HepG2 (cell line): ENCODE data around the gene DPM2. TPM values are rescaled to one million over a fixed set of nuclear protein-coding genes. Genes with fewer than 3 reads are reported as not detected.

Experiments
- ATAD3A ChIP-seq: sonication (generic); formaldehyde crosslinking; IDR thresholded peaks from 2 replicates; pipeline ENCODE4 v1.4.0; 2020; ENCODE audit warnings: missing genetic modification reagents
- FOXA1 ChIP-seq, 2 experiments: fragments of 450-650 bp in 1 of 2; sonication (generic) in 1 of 2; formaldehyde crosslinking in 1 of 2; IDR thresholded peaks; 2 replicates each; pipeline versions ENCODE4 v1.4.0 to v1.6.1; 2016 to 2020; ENCODE audit warnings: missing genetic modification reagents in 1 of 2
- GZF1 ChIP-seq: sonication (generic); formaldehyde crosslinking; IDR thresholded peaks from 2 replicates; pipeline ENCODE4 v1.5.1; 2020; ENCODE audit warnings: mild to moderate bottlenecking, missing genetic modification reagents
- HNF1B ChIP-seq: sonication (generic); formaldehyde crosslinking; IDR thresholded peaks from 2 replicates; pipeline ENCODE4 v1.5.1; 2020; ENCODE audit warnings: mild to moderate bottlenecking, moderate library complexity, missing genetic modification reagents
- IKZF5 ChIP-seq: IDR thresholded peaks from 2 replicates; pipeline ENCODE4 v1.6.1; 2018; ENCODE audit warnings: missing genetic modification reagents, mild to moderate bottlenecking, missing compliant biosample characterization
- MAF1 ChIP-seq: sonication (generic); formaldehyde crosslinking; IDR thresholded peaks from 2 replicates; pipeline ENCODE4 v1.5.0; 2020; ENCODE audit warnings: missing genetic modification reagents, borderline replicate concordance
- NR1H2 ChIP-seq: sonication (generic); formaldehyde crosslinking; IDR thresholded peaks from 2 replicates; pipeline ENCODE4 v1.8.1; 2022; ENCODE audit warnings: low read depth, missing genetic modification reagents, borderline replicate concordance
- RAD21 ChIP-seq: fragments of 450-650 bp; formaldehyde crosslinking; IDR thresholded peaks from 2 replicates; pipeline ENCODE4 v1.5.0; 2020; ENCODE audit warnings: mild to moderate bottlenecking
- RBM39 ChIP-seq: fragments of 200-400 bp; formaldehyde crosslinking; IDR thresholded peaks from one replicate; pipeline ENCODE4 v1.6.1; 2018; ENCODE audit warnings: antibody characterized with exemption, mild to moderate bottlenecking, low read depth, low read length; ENCODE audit not compliant: poor library complexity, severe bottlenecking
- REST ChIP-seq, 2 experiments: IDR thresholded peaks; 2 replicates each; pipeline ENCODE4 v1.6.1; 2011 to 2012; ENCODE audit warnings: low read length in 2 of 2, borderline replicate concordance in 1 of 2, low read depth in 1 of 2, mild to moderate bottlenecking in 1 of 2, moderate library complexity in 1 of 2
- ZBTB42 ChIP-seq: sonication (generic); formaldehyde crosslinking; IDR thresholded peaks from 2 replicates; pipeline ENCODE4 v1.5.0; 2020; ENCODE audit warnings: mild to moderate bottlenecking, missing genetic modification reagents
- ZNF275 ChIP-seq: sonication (generic); formaldehyde crosslinking; IDR thresholded peaks from 2 replicates; pipeline ENCODE4 v1.8.0; 2022; ENCODE audit warnings: missing genetic modification reagents, mild to moderate bottlenecking, inconsistent platforms, borderline replicate concordance
- ZNF383 ChIP-seq: sonication (generic); formaldehyde crosslinking; IDR thresholded peaks from 2 replicates; pipeline ENCODE4 v1.4.0; 2020; ENCODE audit warnings: missing genetic modification reagents, mild to moderate bottlenecking, borderline replicate concordance
- ZNF441 ChIP-seq: sonication (generic); formaldehyde crosslinking; IDR thresholded peaks from 2 replicates; pipeline ENCODE4 v1.7.0; 2021; ENCODE audit warnings: missing genetic modification reagents, borderline replicate concordance
- ZNF557 ChIP-seq: sonication (generic); formaldehyde crosslinking; IDR thresholded peaks from 2 replicates; pipeline ENCODE4 v1.4.0; 2020; ENCODE audit warnings: missing genetic modification reagents
- ZNF740 ChIP-seq: sonication (generic); formaldehyde crosslinking; IDR thresholded peaks from 2 replicates; pipeline ENCODE4 v1.4.0; 2020; ENCODE audit warnings: missing genetic modification reagents
- ZSCAN31 ChIP-seq: sonication (generic); formaldehyde crosslinking; IDR thresholded peaks from 2 replicates; pipeline ENCODE4 v1.5.0; 2020; ENCODE audit warnings: low read depth, mild to moderate bottlenecking, missing genetic modification reagents
- polyA plus RNA-seq, 8 experiments: library from polyadenylated mRNA; depleted of rRNA in 3 of 8; stranded (reverse) in 7 of 8; unstranded in 1 of 8; fragments of >200 nt; fragmentation: Illumina TruSeq in 4 of 8; extraction: Trizol in 4 of 8; gene quantifications; 2 replicates each; pipeline versions ENCODE4 v1.2.1 to v1.2.3, GENCODE V29; 2011 to 2016; ENCODE audit warnings: low read depth in 4 of 8, missing spikeins in 1 of 8, mixed read lengths in 1 of 8; ENCODE audit not compliant: insufficient read depth in 1 of 8
- total RNA-seq, 5 experiments: library from RNA; depleted of rRNA; stranded (reverse); fragments of >200 nt; fragmentation: Illumina TruSeq; extraction: Trizol; gene quantifications; 2 replicates each; pipeline ENCODE4 v1.2.3, GENCODE V29; 2016; ENCODE audit warnings: low read depth in 1 of 5

Gene DPM2
- total and polyA plus RNA-seq, 2 of the 13 experiments (the other 11 are each of a cell fraction or from before 2014, with no cell fraction given), result 24.8 to 35.3 TPM

GRCh38 chr9:127950513-127951289 lies 13.0 kb upstream of the DPM2 start (continued):
- no peak for TF ChIP-seq ZNF275 (CRISPR knock-in tag)
- peak; percentile 89 for TF ChIP-seq ZSCAN31
- TF ChIP-seq ZNF557 (CRISPR knock-in tag), result 0 out of 2 replicates have a peak, but pooled peaks have one; percentile 8
- no peak for TF ChIP-seq FOXA1 (IDR thresholded peaks at IDR 0.05)
- peak; percentile 72 for TF ChIP-seq FOXA1 (CRISPR knock-in tag; IDR thresholded peaks at IDR 0.05)
- TF ChIP-seq HNF1B, result 0 out of 2 replicates have a peak, but pooled peaks have one; percentile 49
- 0 out of 4 replicates have a peak, but pooled peaks of 1 of the 2 experiments have one; percentile 22 for TF ChIP-seq REST (IDR thresholded peaks at IDR 0.05; ENCODE audit: borderline replicate concordance in 1 of 2, low read depth in 1 of 2, low read length in 2 of 2)
- no peak for TF ChIP-seq ATAD3A (CRISPR knock-in tag)
- TF ChIP-seq RAD21 (CRISPR knock-in tag), result peak; percentile 53; the same call in 1 of the 2 replicates
- peak; percentile 95 for TF ChIP-seq RBM39
- no peak for TF ChIP-seq ZNF383
- TF ChIP-seq NR1H2 (CRISPR knock-in tag), result no peak
- TF ChIP-seq ZNF441, result no peak
- no peak for TF ChIP-seq MAF1 (CRISPR knock-in tag)
- TF ChIP-seq IKZF5, result peak; percentile 97
- no peak for TF ChIP-seq GZF1 (CRISPR knock-in tag)
- TF ChIP-seq ZNF740 (CRISPR knock-in tag), result peak; percentile 83; the same call in 1 of the 2 replicates
- TF ChIP-seq ZBTB42 (CRISPR knock-in tag), result no peak
